SK-N-SH (cell line): ENCODE results near the gene HAUS7. TPM values are rescaled to one million over a fixed set of nuclear protein-coding genes. Genes with fewer than 3 reads are reported as not detected.
A peak's percentile ranks its signal among the peaks of the same experiment; 100 is the strongest.

Source experiments
- CTCF ChIA-PET: fragments of 300-600, 350-600 bp; formaldehyde crosslinking; extraction: SDS; loops from one replicate; lab custom pipeline; 2021; lab: Yijun Ruan, JAX
- POLR2A ChIA-PET: fragments of 350-600 bp; sonication (Branson Sonifier 250); formaldehyde crosslinking; extraction: SDS; loops from one replicate; lab custom pipeline; 2020; ENCODE audit warnings: antibody characterized with exemption, inconsistent platforms; lab: Yijun Ruan, JAX
- DNase-seq: peaks from one replicate; pipeline ENCODE4 v3.0.0; 2012
- H2AFZ ChIP-seq: fragments of 200-600 bp; sonication (generic); 2 replicates; pipeline ENCODE4 v1.8.1; 2016; ENCODE audit warnings: antibody characterized with exemption, mild to moderate bottlenecking, low read depth
- H3F3A ChIP-seq: fragments of 200-600 bp; sonication (generic); replicated peaks from 2 replicates; pipeline ENCODE3; 2016; ENCODE audit warnings: antibody characterized with exemption, mild to moderate bottlenecking; ENCODE audit not compliant: insufficient read depth
- H3K27ac ChIP-seq, 2 experiments: fragments of 200-500 bp in 1 of 2; fragments of 200-600 bp in 1 of 2; sonication (Bioruptor generic) in 1 of 2; sonication (generic), shearing (Covaris generic) in 1 of 2; 2 replicates each; pipeline versions ENCODE4 v1.5.1 to v1.6.1; 2014 to 2016; ENCODE audit warnings: low read depth in 2 of 2, inconsistent platforms in 1 of 2, low read length in 1 of 2, mild to moderate bottlenecking in 1 of 2, mixed read lengths in 1 of 2
- H3K27me3 ChIP-seq: fragments of 200-600 bp; sonication (generic), shearing (Covaris generic); 2 replicates; pipeline ENCODE4 v1.6.1; 2016; ENCODE audit warnings: mixed run types; ENCODE audit not compliant: insufficient read depth
- H3K36me3 ChIP-seq, 2 experiments: fragments of 200-500 bp in 1 of 2; fragments of 200-600 bp in 1 of 2; sonication (Bioruptor generic) in 1 of 2; sonication (generic) in 1 of 2; replicated peaks in 1 of 2; 2 replicates each; pipeline versions ENCODE3 to v1.5.1; 2014 to 2016; ENCODE audit warnings: low read length in 1 of 2, mild to moderate bottlenecking in 1 of 2; ENCODE audit not compliant: insufficient read depth in 2 of 2, control insufficient read depth in 1 of 2
- H3K4me1 ChIP-seq, 2 experiments: fragments of 200-500 bp in 1 of 2; fragments of 200-600 bp in 1 of 2; sonication (Bioruptor generic) in 1 of 2; sonication (generic), shearing (Covaris generic) in 1 of 2; 2 replicates each; pipeline versions ENCODE4 v1.5.1 to v1.6.1; 2014 to 2016; ENCODE audit warnings: low read depth in 1 of 2, low read length in 1 of 2, mixed run types in 1 of 2; ENCODE audit not compliant: insufficient read depth in 2 of 2, control insufficient read depth in 1 of 2
- H3K4me2 ChIP-seq: fragments of 200-600 bp; sonication (generic), shearing (Covaris generic); 2 replicates; pipeline ENCODE4 v1.6.1; 2017; ENCODE audit warnings: mixed run types
- H3K4me3 ChIP-seq, 2 experiments: fragments of 200-500 bp in 1 of 2; fragments of 200-600 bp in 1 of 2; sonication (Bioruptor generic) in 1 of 2; sonication (generic), shearing (Covaris generic) in 1 of 2; 2 replicates each; pipeline versions ENCODE4 v1.5.1 to v1.8.1; 2014 to 2016; ENCODE audit warnings: low read depth in 2 of 2, inconsistent platforms in 1 of 2, low read length in 1 of 2, mild to moderate bottlenecking in 1 of 2, mixed read lengths in 1 of 2, moderate library complexity in 1 of 2
- H3K79me2 ChIP-seq: fragments of 200-600 bp; sonication (generic); 2 replicates; pipeline ENCODE4 v1.8.1; 2017; ENCODE audit warnings: mild to moderate bottlenecking; ENCODE audit not compliant: insufficient read depth
- H3K9ac ChIP-seq: fragments of 200-600 bp; sonication (generic); 2 replicates; pipeline ENCODE4 v1.6.1; 2017; ENCODE audit warnings: mixed run types
- H3K9me2 ChIP-seq: fragments of 200-600 bp; sonication (generic); 2 replicates; pipeline ENCODE4 v1.6.1; 2017; ENCODE audit warnings: mixed run types
- H3K9me3 ChIP-seq: fragments of 200-600 bp; sonication (generic); 2 replicates; pipeline ENCODE4 v1.6.1; 2017; ENCODE audit warnings: mixed run types, mild to moderate bottlenecking, moderate library complexity
- H4K20me1 ChIP-seq: fragments of 200-600 bp; sonication (generic); 2 replicates; pipeline ENCODE4 v1.6.1; 2017; ENCODE audit warnings: mild to moderate bottlenecking, mixed run types; ENCODE audit not compliant: insufficient read depth
- CHD2 ChIP-seq: fragments of 150-350 bp; IDR thresholded peaks from 2 replicates; pipeline ENCODE4 v1.6.1; 2018; ENCODE audit warnings: low read length; ENCODE audit not compliant: partially characterized antibody
- EZH2phosphoT487 ChIP-seq: fragments of 200-600 bp; sonication (generic); IDR thresholded peaks from 2 replicates; pipeline ENCODE4 v1.6.1; 2017; ENCODE audit warnings: low read depth, mixed run types, mild to moderate bottlenecking, antibody characterized with exemption, moderate library complexity, borderline replicate concordance
- FOSL2 ChIP-seq: IDR thresholded peaks from 2 replicates; pipeline ENCODE4 v1.4.0; 2012; ENCODE audit warnings: low read depth, mild to moderate bottlenecking, moderate library complexity, borderline replicate concordance
- FOXJ3 ChIP-seq: sonication (generic); formaldehyde crosslinking; IDR thresholded peaks from 2 replicates; pipeline ENCODE4 v1.5.1; 2020; ENCODE audit warnings: mild to moderate bottlenecking, missing genetic modification reagents
- MEF2A ChIP-seq: IDR thresholded peaks from 2 replicates; pipeline ENCODE4 v1.4.0; 2012; ENCODE audit warnings: low read depth, borderline replicate concordance
- NFIC ChIP-seq: IDR thresholded peaks from 2 replicates; pipeline ENCODE4 v1.4.0; 2012; ENCODE audit warnings: borderline replicate concordance
- PBX3 ChIP-seq: IDR thresholded peaks from 2 replicates; pipeline ENCODE4; 2012
- POLR2AphosphoS5 ChIP-seq: IDR thresholded peaks from 2 replicates; pipeline ENCODE4 v1.6.1; 2012; ENCODE audit warnings: low read depth, low read length
- RFX5 ChIP-seq: IDR thresholded peaks from 2 replicates; pipeline ENCODE4 v1.6.1; 2012; ENCODE audit warnings: mild to moderate bottlenecking, improper control_type of control experiment, low read length
- RXRA ChIP-seq: IDR thresholded peaks from 2 replicates; pipeline ENCODE4 v1.4.0; 2012; ENCODE audit warnings: low read depth, mild to moderate bottlenecking, borderline replicate concordance
- SMC3 ChIP-seq: IDR thresholded peaks from 2 replicates; pipeline ENCODE4 v1.6.1; 2012; ENCODE audit warnings: low read depth, low read length, improper control_type of control experiment
- TAF1 ChIP-seq: IDR thresholded peaks from 2 replicates; pipeline ENCODE4 v1.6.1; 2012; ENCODE audit warnings: low read depth, mild to moderate bottlenecking, low read length, moderate library complexity, borderline replicate concordance
- TCF12 ChIP-seq: IDR thresholded peaks from 2 replicates; pipeline ENCODE4 v1.4.0; 2012
- USF2 ChIP-seq: fragments of 150-350 bp; IDR thresholded peaks from 2 replicates; pipeline ENCODE4 v1.6.1; 2017; ENCODE audit warnings: antibody characterized with exemption, low read length, low read depth, borderline replicate concordance
- YY1 ChIP-seq: IDR thresholded peaks from 2 replicates; pipeline ENCODE4 v1.4.0; 2012; ENCODE audit warnings: low read depth, mild to moderate bottlenecking
- WGBS: methylation state at CpG from one replicate; pipeline ENCODE4 v1.1.6; 2017; ENCODE audit warnings: low lambda C conversion rate; 5-methylcytosine and 5-hydroxymethylcytosine counted together
- polyA plus RNA-seq, 3 experiments: library from polyadenylated mRNA; depleted of rRNA; stranded (reverse); fragments of >200 nt; gene quantifications; 2 replicates each; pipeline ENCODE4 v1.2.3, GENCODE V29; 2012
- TF ChIP-seq, protein P1 (sequence below): IDR thresholded peaks from 2 replicates; pipeline ENCODE4 v1.4.0; 2012; ENCODE audit warnings: low read depth, borderline replicate concordance
- TF ChIP-seq, protein P2 (sequence below): fragments of 200-600 bp; sonication (generic); IDR thresholded peaks from 2 replicates; pipeline ENCODE4 v1.6.1; 2017; ENCODE audit warnings: antibody characterized with exemption, mild to moderate bottlenecking, moderate library complexity
- TF ChIP-seq, protein P3 (sequence below): IDR thresholded peaks from 2 replicates; pipeline ENCODE4 v1.4.0; 2012; ENCODE audit warnings: low read depth

HAUS7 gene
- polyA plus RNA-seq, 1 of the 3 experiments (the other 2 are of a cell fraction) = 39.7 TPM

- POLR2A ChIA-PET = no interaction called here
- TF ChIP-seq EZH2phosphoT487 (no peak), USF2 (no peak), YY1 (no peak), MEF2A (no peak), CHD2 (no peak), SMC3 (no peak), TAF1 (no peak), PBX3 (no peak), FOXJ3 (CRISPR knock-in tag) (no peak), POLR2AphosphoS5 (no peak)
- TF ChIP-seq, protein P1, sequence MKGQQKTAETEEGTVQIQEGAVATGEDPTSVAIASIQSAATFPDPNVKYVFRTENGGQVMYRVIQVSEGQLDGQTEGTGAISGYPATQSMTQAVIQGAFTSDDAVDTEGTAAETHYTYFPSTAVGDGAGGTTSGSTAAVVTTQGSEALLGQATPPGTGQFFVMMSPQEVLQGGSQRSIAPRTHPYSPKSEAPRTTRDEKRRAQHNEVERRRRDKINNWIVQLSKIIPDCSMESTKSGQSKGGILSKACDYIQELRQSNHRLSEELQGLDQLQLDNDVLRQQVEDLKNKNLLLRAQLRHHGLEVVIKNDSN = no peak
- 77% methylated on average over 9 of the region's 12 CpGs for WGBS
Observed at GRCh38 chrX:153492543-153492942, 22.2 kb upstream of the HAUS7 start.

DNA sequence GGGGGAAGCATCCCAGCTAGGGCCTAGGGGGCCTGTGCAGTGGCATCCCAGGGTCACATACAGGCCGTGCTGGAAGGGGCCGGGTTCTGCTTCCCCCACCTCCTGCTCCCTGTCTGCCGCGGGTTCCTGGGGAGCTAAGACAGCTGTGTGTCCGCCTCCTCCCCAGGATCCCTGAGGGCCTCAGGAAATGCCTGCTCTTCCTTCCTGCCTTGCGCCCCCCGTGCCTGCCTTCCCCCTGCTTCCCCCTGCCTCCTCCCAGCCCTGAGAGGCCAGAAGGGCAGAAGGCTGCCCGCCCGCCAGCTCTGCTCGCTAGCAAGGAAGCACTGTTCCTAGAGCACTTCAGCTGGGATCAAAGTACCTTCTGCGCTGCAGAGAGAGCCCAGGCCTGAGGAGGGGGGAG, 21.5 kb upstream of the HAUS7 start:
- 68% methylated on average over 4 of the region's 11 CpGs for WGBS
- Histone ChIP-seq H3K36me3 (no peaks in the 10 kb centered on the region), H3K9me2 (no peaks in the 10 kb centered on the region), H3K4me2 (peak overlapping the region; percentile 28; the same call in 1 of the 2 replicates), H2AFZ (0 out of 2 replicates have a peak overlapping the region, but pooled peaks have one; percentile 65), H3K9me3 (no peaks in the 10 kb centered on the region), H3K4me3 (no peak overlapping the region), H3K79me2 (no peaks in the 10 kb centered on the region), H3F3A (peaks cover 5% of the 10 kb centered on the region), H3K27ac (peak overlapping the region in 1 of 2 experiments; percentile 77; a peak in 2 of 4 replicates), H3K27me3 (no peaks in the 10 kb centered on the region), H3K9ac (no peak overlapping the region), H4K20me1 (no peaks in the 10 kb centered on the region), H3K4me1 (peaks cover 8 to 62% of the 10 kb centered on the region in 2 experiments; a peak in 2 of 4 replicates)
- ChIA-PET CTCF (interaction anchor here (2.9 to 7.0 kb wide), 3 partner anchors 15 to 20 kb away, joined by 13 to 70 read pairs (median 22); partner anchors contain the start of gene HAUS7), POLR2A (no interaction called here)
- peak; percentile 57 for DNase-seq
- no peak for TF ChIP-seq NFIC
- TF ChIP-seq POLR2AphosphoS5 = no peak
- TF ChIP-seq CHD2 = no peak
- TF ChIP-seq, protein P2, sequence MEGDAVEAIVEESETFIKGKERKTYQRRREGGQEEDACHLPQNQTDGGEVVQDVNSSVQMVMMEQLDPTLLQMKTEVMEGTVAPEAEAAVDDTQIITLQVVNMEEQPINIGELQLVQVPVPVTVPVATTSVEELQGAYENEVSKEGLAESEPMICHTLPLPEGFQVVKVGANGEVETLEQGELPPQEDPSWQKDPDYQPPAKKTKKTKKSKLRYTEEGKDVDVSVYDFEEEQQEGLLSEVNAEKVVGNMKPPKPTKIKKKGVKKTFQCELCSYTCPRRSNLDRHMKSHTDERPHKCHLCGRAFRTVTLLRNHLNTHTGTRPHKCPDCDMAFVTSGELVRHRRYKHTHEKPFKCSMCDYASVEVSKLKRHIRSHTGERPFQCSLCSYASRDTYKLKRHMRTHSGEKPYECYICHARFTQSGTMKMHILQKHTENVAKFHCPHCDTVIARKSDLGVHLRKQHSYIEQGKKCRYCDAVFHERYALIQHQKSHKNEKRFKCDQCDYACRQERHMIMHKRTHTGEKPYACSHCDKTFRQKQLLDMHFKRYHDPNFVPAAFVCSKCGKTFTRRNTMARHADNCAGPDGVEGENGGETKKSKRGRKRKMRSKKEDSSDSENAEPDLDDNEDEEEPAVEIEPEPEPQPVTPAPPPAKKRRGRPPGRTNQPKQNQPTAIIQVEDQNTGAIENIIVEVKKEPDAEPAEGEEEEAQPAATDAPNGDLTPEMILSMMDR = no peak
- no peak for TF ChIP-seq TCF12
- TF ChIP-seq RFX5 = no peak
- TF ChIP-seq USF2 = no peak
- TF ChIP-seq, protein P1 = no peak
- TF ChIP-seq, protein P3, sequence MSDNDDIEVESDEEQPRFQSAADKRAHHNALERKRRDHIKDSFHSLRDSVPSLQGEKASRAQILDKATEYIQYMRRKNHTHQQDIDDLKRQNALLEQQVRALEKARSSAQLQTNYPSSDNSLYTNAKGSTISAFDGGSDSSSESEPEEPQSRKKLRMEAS = no peak
- TF ChIP-seq SMC3 = no peak
- TF ChIP-seq FOXJ3 (CRISPR knock-in tag) = no peak
- TF ChIP-seq FOSL2 = no peak
- no peak for TF ChIP-seq RXRA

More at GRCh38 chrX:153492543-153492942, 22.2 kb upstream of the HAUS7 start:
- Histone ChIP-seq H2AFZ (no peak overlapping the region), H3K79me2 (no peaks in the 10 kb centered on the region), H3K9me3 (no peaks in the 10 kb centered on the region), H3K27me3 (no peaks in the 10 kb centered on the region), H3K4me1 (peaks cover 8 to 55% of the 10 kb centered on the region in 2 experiments; a peak in 2 of 4 replicates), H3F3A (peaks cover 5% of the 10 kb centered on the region), H3K9me2 (no peaks in the 10 kb centered on the region), H3K27ac (peak overlapping the region in 1 of 2 experiments; percentile 2; a peak in 1 of 4 replicates), H3K4me2 (no peak overlapping the region), H3K36me3 (no peaks in the 10 kb centered on the region), H3K9ac (no peak overlapping the region), H3K4me3 (no peak overlapping the region), H4K20me1 (no peaks in the 10 kb centered on the region)
- CTCF ChIA-PET = interaction anchor here (1.4 to 7.0 kb wide), 4 partner anchors 14 to 42 kb away, joined by 3 to 70 read pairs (median 13); partner anchors contain the start of gene HAUS7
- DNase-seq = no peak
